PC-3 (cell line): ENCODE measurements around the gene APOBEC2. TPM values are rescaled to one million over a fixed set of nuclear protein-coding genes. Genes with fewer than 3 reads are reported as not detected.

Source experiments
- ATAC-seq: fragments of 200-7000 bp; cut with Tn5 transposase; 2 replicates; pipeline ENCODE4 v1.9.1; 2020; ENCODE audit warnings: mild to moderate bottlenecking, moderate library complexity
- BruUV-seq: library from RNA; stranded (reverse); fragments of 400-500 nt; replicated peaks from 2 replicates; lab custom pipeline; 2021; lab: Mats Ljungman, UMichigan
- CTCF ChIA-PET: fragments of 300-600 bp; sonication (Branson Sonifier 250); formaldehyde crosslinking; loops from one replicate; lab custom pipeline; 2022; ENCODE audit warnings: antibody characterized with exemption; lab: Charles Lee
- POLR2A ChIA-PET: fragments of 300-600 bp; sonication (Branson Sonifier 250); formaldehyde crosslinking; loops from one replicate; lab custom pipeline; 2022; ENCODE audit warnings: antibody characterized with exemption; ENCODE audit not compliant: unreplicated experiment; lab: Charles Lee
- DNase-seq: peaks from one replicate; pipeline ENCODE4 v3.0.0-alpha.2; 2015
- H2AFZ ChIP-seq: fragments of 300-600 bp; sonication (generic); 2 replicates; pipeline ENCODE4 v1.6.0; 2016; ENCODE audit warnings: antibody characterized with exemption, low read length
- H3F3A ChIP-seq: fragments of 300-600 bp; sonication (generic); one replicate; pipeline ENCODE4 v1.6.0; 2017; ENCODE audit warnings: antibody characterized with exemption, low read length, control low read depth, mild to moderate bottlenecking; ENCODE audit not compliant: unreplicated experiment
- H3K27ac ChIP-seq: fragments of 300-600 bp; sonication (generic); 2 replicates; pipeline ENCODE4 v1.5.1; 2016; ENCODE audit warnings: mild to moderate bottlenecking, low read length
- H3K27me3 ChIP-seq: fragments of 300-600 bp; sonication (generic); 2 replicates; pipeline ENCODE4 v1.6.1; 2016; ENCODE audit warnings: low read length, mixed read lengths
- H3K36me3 ChIP-seq: fragments of 300-600 bp; sonication (generic); 2 replicates; pipeline ENCODE4 v1.6.1; 2016; ENCODE audit warnings: low read depth, mixed run types, low read length, mixed read lengths
- H3K4me1 ChIP-seq: fragments of 300-600 bp; sonication (generic); 2 replicates; pipeline ENCODE4 v1.5.1; 2016; ENCODE audit warnings: low read length; ENCODE audit not compliant: insufficient read depth
- H3K4me2 ChIP-seq: fragments of 300-600 bp; sonication (generic); 2 replicates; pipeline ENCODE4 v1.6.0; 2016; ENCODE audit warnings: low read length
- H3K4me3 ChIP-seq: fragments of 300-600 bp; sonication (generic); 2 replicates; pipeline ENCODE4 v1.5.1; 2016; ENCODE audit warnings: mild to moderate bottlenecking, low read length, mixed read lengths
- H3K79me2 ChIP-seq: fragments of 300-600 bp; sonication (generic); 2 replicates; pipeline ENCODE4 v1.6.1; 2017; ENCODE audit warnings: low read length, mixed read lengths
- H3K9ac ChIP-seq: fragments of 300-600 bp; sonication (generic); 2 replicates; pipeline ENCODE4 v1.6.0; 2016; ENCODE audit warnings: mild to moderate bottlenecking, low read length
- H3K9me2 ChIP-seq: fragments of 300-600 bp; sonication (generic); replicated peaks from 2 replicates; pipeline ENCODE4 v1.6.1; 2016; ENCODE audit warnings: mixed run types, low read length, mixed read lengths
- H3K9me3 ChIP-seq: fragments of 300-600 bp; sonication (generic); 2 replicates; pipeline ENCODE4 v1.6.1; 2016; ENCODE audit warnings: low read length, mixed read lengths
- H4K20me1 ChIP-seq: fragments of 300-600 bp; sonication (generic); 2 replicates; pipeline ENCODE4 v1.6.1; 2016; ENCODE audit warnings: low read length, mixed read lengths
- EZH2 ChIP-seq: fragments of 300-600 bp; sonication (generic); IDR thresholded peaks from one replicate; pipeline ENCODE4 v1.6.1; 2017; ENCODE audit warnings: antibody characterized with exemption, mild to moderate bottlenecking, low read length; ENCODE audit not compliant: unreplicated experiment
- EZH2phosphoT487 ChIP-seq: fragments of 300-600 bp; sonication (generic); IDR thresholded peaks from 2 replicates; pipeline ENCODE4 v1.6.1; 2018; ENCODE audit warnings: mild to moderate bottlenecking, antibody characterized with exemption, low read length, borderline replicate concordance
- intact Hi-C: fragments of 100-400 bp; cut with micrococcal nuclease; formaldehyde crosslinking; loops from 2 replicates; pipeline ENCODE4 v1.9.0; 2023
- total RNA-seq: library from RNA; depleted of rRNA; stranded (reverse); fragments of >200 nt; gene quantifications from 2 replicates; pipeline ENCODE4 v1.2.3, GENCODE V29; 2014
- TF ChIP-seq, protein P1 (sequence below): fragments of 300-600 bp; sonication (generic); conservative IDR thresholded peaks from 2 replicates; pipeline ENCODE4 v1.5.1; 2017; ENCODE audit warnings: antibody characterized with exemption, low read depth, mild to moderate bottlenecking, low read length

Gene APOBEC2
- total RNA-seq, 1 experiment from 2014 or later: not detected

DNA sequence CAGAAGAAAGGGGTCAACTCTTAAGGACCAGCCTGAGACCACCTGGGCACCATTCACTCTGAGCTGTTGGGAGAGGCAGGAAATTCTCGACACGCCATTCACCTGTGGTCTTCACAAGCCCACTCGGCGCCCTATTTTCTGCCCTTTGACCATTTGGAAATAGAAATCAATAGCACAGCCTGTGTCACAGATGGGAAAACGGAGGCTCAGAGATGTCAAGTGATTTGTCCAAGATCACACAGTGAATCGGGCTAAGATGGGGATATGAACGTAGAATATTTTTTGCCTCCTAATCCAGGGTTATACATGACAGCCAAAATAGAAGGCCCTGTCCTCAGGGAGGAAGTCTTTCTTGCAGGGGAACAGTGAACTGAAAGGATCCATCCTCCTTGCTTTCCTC, 3.0 kb upstream of the APOBEC2 start:
- Histone ChIP-seq H4K20me1 (no peaks in the 10 kb centered on the region), H3K9ac (no peak overlapping the region), H3K36me3 (no peaks in the 10 kb centered on the region), H3K4me2 (no peak overlapping the region), H3F3A (no peaks in the 10 kb centered on the region), H3K9me3 (no peaks in the 10 kb centered on the region), H3K4me3 (no peak overlapping the region), H3K4me1 (no peaks in the 10 kb centered on the region), H2AFZ (no peak overlapping the region), H3K27ac (no peak overlapping the region), H3K27me3 (no peaks in the 10 kb centered on the region), H3K9me2 (no peaks in the 10 kb centered on the region), H3K79me2 (no peaks in the 10 kb centered on the region)
- ATAC-seq (no peak), DNase-seq (no peak)
- CTCF ChIA-PET: no interaction called here
- intact Hi-C loops: no loop called here
- BruUV-seq: no TSS peak
- TF ChIP-seq, protein P1, sequence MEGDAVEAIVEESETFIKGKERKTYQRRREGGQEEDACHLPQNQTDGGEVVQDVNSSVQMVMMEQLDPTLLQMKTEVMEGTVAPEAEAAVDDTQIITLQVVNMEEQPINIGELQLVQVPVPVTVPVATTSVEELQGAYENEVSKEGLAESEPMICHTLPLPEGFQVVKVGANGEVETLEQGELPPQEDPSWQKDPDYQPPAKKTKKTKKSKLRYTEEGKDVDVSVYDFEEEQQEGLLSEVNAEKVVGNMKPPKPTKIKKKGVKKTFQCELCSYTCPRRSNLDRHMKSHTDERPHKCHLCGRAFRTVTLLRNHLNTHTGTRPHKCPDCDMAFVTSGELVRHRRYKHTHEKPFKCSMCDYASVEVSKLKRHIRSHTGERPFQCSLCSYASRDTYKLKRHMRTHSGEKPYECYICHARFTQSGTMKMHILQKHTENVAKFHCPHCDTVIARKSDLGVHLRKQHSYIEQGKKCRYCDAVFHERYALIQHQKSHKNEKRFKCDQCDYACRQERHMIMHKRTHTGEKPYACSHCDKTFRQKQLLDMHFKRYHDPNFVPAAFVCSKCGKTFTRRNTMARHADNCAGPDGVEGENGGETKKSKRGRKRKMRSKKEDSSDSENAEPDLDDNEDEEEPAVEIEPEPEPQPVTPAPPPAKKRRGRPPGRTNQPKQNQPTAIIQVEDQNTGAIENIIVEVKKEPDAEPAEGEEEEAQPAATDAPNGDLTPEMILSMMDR: no peak
- TF ChIP-seq EZH2 (no peak), EZH2phosphoT487 (no peak)
- POLR2A ChIA-PET: no interaction called here

- Histone ChIP-seq H3K27me3 (no peaks in the 10 kb centered on the region), H3K27ac (no peak overlapping the region), H2AFZ (no peak overlapping the region), H3K9me3 (no peaks in the 10 kb centered on the region), H3K9ac (no peak overlapping the region), H4K20me1 (no peaks in the 10 kb centered on the region), H3K9me2 (no peaks in the 10 kb centered on the region), H3K79me2 (no peaks in the 10 kb centered on the region), H3K4me3 (no peak overlapping the region), H3K4me1 (no peaks in the 10 kb centered on the region), H3K36me3 (no peaks in the 10 kb centered on the region), H3K4me2 (no peak overlapping the region), H3F3A (no peaks in the 10 kb centered on the region)
- BruUV-seq: no TSS peak
- intact Hi-C loops: no loop called here
- TF ChIP-seq EZH2: no peak
- TF ChIP-seq, protein P1: no peak
- TF ChIP-seq EZH2phosphoT487: no peak
- DNase-seq (no peak), ATAC-seq (no peak)
- ChIA-PET POLR2A (no interaction called here), CTCF (no interaction called here)
Observed at GRCh38 chr6:41050536-41050935, 2.5 kb upstream of the APOBEC2 start.

- TF ChIP-seq EZH2: no peak
- TF ChIP-seq EZH2phosphoT487: no peak
- TF ChIP-seq, protein P1: no peak
- POLR2A ChIA-PET: interaction anchor here (0.6 kb wide), 1 partner anchor 17 kb away, joined by 3 read pairs; no protein-coding TSS in a partner anchor
- H3K4me2 ChIP-seq: no peak overlapping the region
- no peaks in the 10 kb centered on the region for H3K27me3 ChIP-seq
- H3F3A ChIP-seq: no peaks in the 10 kb centered on the region
- no peaks in the 10 kb centered on the region for H3K9me2 ChIP-seq
- no peaks in the 10 kb centered on the region for H4K20me1 ChIP-seq
- CTCF ChIA-PET: no interaction called here
- no peaks in the 10 kb centered on the region for H3K4me1 ChIP-seq
- BruUV-seq: no TSS peak
- no peak for ATAC-seq
- H3K9ac ChIP-seq: no peak overlapping the region
- no peak for DNase-seq
- H2AFZ ChIP-seq: no peak overlapping the region
- H3K36me3 ChIP-seq: no peaks in the 10 kb centered on the region
- H3K79me2 ChIP-seq: no peaks in the 10 kb centered on the region
- no peaks in the 10 kb centered on the region for H3K9me3 ChIP-seq
- intact Hi-C loops: no loop called here
- no peak overlapping the region for H3K27ac ChIP-seq
- no peak overlapping the region for H3K4me3 ChIP-seq
Observed at GRCh38 chr6:41051873-41052272, 1.1 kb upstream of the APOBEC2 start.
